GM18907 (cell line): ENCODE measurements around the gene TSPOAP1.

Source experiments
- ATAC-seq: cut with Tn5 transposase; IDR thresholded peaks from one replicate; pipeline ENCODE4 v1.9.1; 2021; ENCODE audit warnings: mild to moderate bottlenecking, moderate library complexity; ENCODE audit not compliant: unreplicated experiment

TSPOAP1 gene

GRCh38 chr17:58265271-58265670 is 63.3 kb downstream of the TSPOAP1 start:
- no peak for ATAC-seq

- ATAC-seq: no peak
Measured at GRCh38 chr17:58264407-58265103, 64.0 kb downstream of the TSPOAP1 start.

GRCh38 chr17:58263773-58264172 is 64.8 kb downstream of the TSPOAP1 start:
- no peak for ATAC-seq

- no peak for ATAC-seq
Measured at GRCh38 chr17:58262149-58262548, 66.4 kb downstream of the TSPOAP1 start.

GRCh38 chr17:58254803-58255202 is 73.8 kb downstream of the TSPOAP1 start:
- ATAC-seq: no peak

GRCh38 chr17:58253082-58253481 is 75.5 kb downstream of the TSPOAP1 start:
- no peak for ATAC-seq

- ATAC-seq: no peak
Measured at GRCh38 chr17:58252141-58252540, 76.5 kb downstream of the TSPOAP1 start.
